ENCODE data around the gene SLC26A6. TPM values are rescaled to one million over a fixed set of nuclear protein-coding genes. Genes with fewer than 3 reads are reported as not detected.

SLC26A6 gene
- total RNA-seq, 1 experiment from 2014 or later = 44.9 TPM

DNA sequence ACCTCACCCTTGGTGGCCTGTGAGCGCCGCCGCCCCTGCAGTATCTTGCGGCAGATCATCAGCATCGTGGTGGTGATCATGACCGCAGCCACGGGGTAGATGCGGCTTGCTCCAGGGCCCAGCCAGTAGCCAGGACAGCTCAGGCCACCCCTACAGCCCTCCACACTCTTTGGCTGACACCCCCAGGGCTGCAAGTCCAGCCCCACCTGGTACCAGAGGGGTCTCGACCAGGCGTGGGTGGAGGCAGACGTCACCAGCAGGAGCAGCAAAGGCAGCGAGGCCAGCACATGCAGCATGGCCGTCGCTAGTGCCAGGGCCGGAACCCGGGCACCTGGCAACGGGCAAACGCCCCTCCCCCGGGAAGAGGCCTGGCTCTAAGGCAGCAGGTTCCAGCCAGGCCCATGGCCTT, 13.8 kb downstream of the SLC26A6 start, which contains the start of gene TMEM89:
Gene TMEM89 (minus strand): TSS at position 309 of the 409 bp plus-strand sequence. CDS start 13 bp downstream, at position 296.
- ATAC-seq = no peak
- H3K4me1 ChIP-seq (ENCODE audit: insufficient read depth, low read length) = no peaks in the 10 kb centered on the region

DNA sequence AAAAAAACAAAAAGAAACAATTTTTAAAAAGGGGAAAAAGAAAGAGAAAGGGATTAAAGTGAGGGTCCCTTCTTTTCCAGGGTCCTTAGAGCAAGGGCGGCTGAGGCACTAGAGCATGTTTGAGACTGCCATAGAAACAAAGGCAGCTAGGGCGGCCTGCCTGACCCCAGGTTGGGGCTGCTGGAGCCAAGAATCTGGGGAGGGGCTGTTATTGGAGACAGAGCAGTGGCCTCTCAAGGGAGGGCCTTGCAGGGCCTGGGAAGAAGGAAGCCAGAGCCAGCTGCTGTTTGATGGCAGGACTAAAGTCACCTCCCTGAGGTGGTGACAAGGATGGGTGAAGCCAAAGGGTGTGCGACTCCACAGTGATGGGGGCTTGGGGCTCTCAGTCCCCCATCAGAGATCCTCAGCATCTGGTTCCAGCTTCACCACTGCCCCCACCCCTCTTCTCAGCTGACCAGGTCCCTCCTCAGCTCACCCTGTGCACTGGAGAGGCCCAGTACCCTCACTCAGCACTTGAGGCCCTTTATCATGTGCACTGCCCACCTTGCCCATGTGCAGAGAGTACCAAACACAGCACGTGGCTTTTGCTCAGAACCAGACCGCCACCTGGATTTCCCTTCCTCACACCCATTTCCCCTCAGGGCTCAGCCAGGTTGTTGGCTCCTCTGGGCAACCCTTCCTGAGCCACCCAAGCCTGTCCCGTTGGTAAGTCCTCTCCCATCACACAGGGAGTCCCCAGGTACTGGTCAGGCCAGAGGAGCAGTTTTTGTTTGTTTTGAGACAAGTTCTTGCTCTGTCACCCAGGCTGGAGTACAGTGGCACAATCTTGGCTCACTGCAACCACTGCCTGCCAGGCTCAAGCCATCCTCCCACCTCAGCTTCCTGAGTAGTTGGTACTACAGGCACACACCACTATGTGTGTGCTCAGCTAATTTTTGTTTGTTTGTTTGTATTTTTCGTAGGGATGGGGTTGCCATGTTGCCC, 15.4 kb downstream of the SLC26A6 start:
- H2AFZ ChIP-seq (ENCODE audit: low read length) = no peak overlapping the region
- no peak overlapping the region for H3K27ac ChIP-seq (ENCODE audit: low read length)
- no peaks in the 10 kb centered on the region for H3K79me2 ChIP-seq (ENCODE audit: low read length)
- no peaks in the 10 kb centered on the region for H4K20me1 ChIP-seq (ENCODE audit: low read length)
- ChIA-PET POLR2A (ENCODE audit: unreplicated experiment) (no interaction called here), CTCF (no interaction called here)
- TF ChIP-seq CTCF (conservative IDR thresholded peaks at IDR 0.05; ENCODE audit: low read depth, low read length) (no peak), EZH2 (IDR thresholded peaks at IDR 0.05; ENCODE audit: low read length, unreplicated experiment) (no peak), EZH2phosphoT487 (IDR thresholded peaks at IDR 0.05; ENCODE audit: borderline replicate concordance, low read length) (no peak)
- peaks cover 5% of the 10 kb centered on the region; the same call in 1 of the 2 replicates for H3K36me3 ChIP-seq (ENCODE audit: low read depth, low read length)
- no peaks in the 10 kb centered on the region for H3K9me2 ChIP-seq (replicated peaks; ENCODE audit: low read length)
- intact Hi-C loops (cut with micrococcal nuclease) = no loop called here
- no peak overlapping the region for H3K9ac ChIP-seq (ENCODE audit: low read length)
- no peak overlapping the region for H3K4me3 ChIP-seq (ENCODE audit: low read length)
- H3K9me3 ChIP-seq (ENCODE audit: low read length) = peaks cover 8% of the 10 kb centered on the region
- BruUV-seq (replicated peaks) = no TSS peak
- ATAC-seq (no peak), DNase-seq (no peak)
- H3K27me3 ChIP-seq (ENCODE audit: low read length) = no peaks in the 10 kb centered on the region
- no peaks in the 10 kb centered on the region for H3K4me1 ChIP-seq (ENCODE audit: insufficient read depth, low read length)
- no peak overlapping the region for H3K4me2 ChIP-seq (ENCODE audit: low read length)
- H3F3A ChIP-seq (ENCODE audit: low read length, unreplicated experiment) = no peaks in the 10 kb centered on the region

More for the DNA sequence above, 13.8 kb downstream of the SLC26A6 start, which contains the start of gene TMEM89:
- ChIA-PET CTCF (no interaction called here), POLR2A (ENCODE audit: unreplicated experiment) (no interaction called here)
- TF ChIP-seq EZH2 (IDR thresholded peaks at IDR 0.05; ENCODE audit: low read length, unreplicated experiment) = no peak
- TF ChIP-seq CTCF (conservative IDR thresholded peaks at IDR 0.05; ENCODE audit: low read depth, low read length) = no peak
- no peak for TF ChIP-seq EZH2phosphoT487 (IDR thresholded peaks at IDR 0.05; ENCODE audit: borderline replicate concordance, low read length)
- H2AFZ ChIP-seq (ENCODE audit: low read length) = no peak within 1 kb of the TSS
- DNase-seq = no peak
- no TSS peak for BruUV-seq (replicated peaks)
- H3K27me3 ChIP-seq (ENCODE audit: low read length) = no peaks in the 10 kb centered on the region
- no peaks in the 10 kb centered on the region for H4K20me1 ChIP-seq (ENCODE audit: low read length)
- peaks cover 10% of the 10 kb centered on the region for H3K36me3 ChIP-seq (ENCODE audit: low read depth, low read length)
- H3K9ac ChIP-seq (ENCODE audit: low read length) = no peak within 1 kb of the TSS
- no peaks in the 10 kb centered on the region for H3F3A ChIP-seq (ENCODE audit: low read length, unreplicated experiment)
- H3K27ac ChIP-seq (ENCODE audit: low read length) = no peak within 1 kb of the TSS
- no peak within 1 kb of the TSS for H3K4me3 ChIP-seq (ENCODE audit: low read length)
- H3K9me3 ChIP-seq (ENCODE audit: low read length) = peaks cover 8% of the 10 kb centered on the region
- H3K79me2 ChIP-seq (ENCODE audit: low read length) = no peaks in the 10 kb centered on the region
- H3K4me2 ChIP-seq (ENCODE audit: low read length) = no peak within 1 kb of the TSS
- intact Hi-C loops (cut with micrococcal nuclease) = no loop called here
- H3K9me2 ChIP-seq (replicated peaks; ENCODE audit: low read length) = no peaks in the 10 kb centered on the region

GRCh38 chr3:48617559-48617958, 17.7 kb downstream of the SLC26A6 start:
- no peak for TF ChIP-seq EZH2 (IDR thresholded peaks at IDR 0.05; ENCODE audit: low read length, unreplicated experiment)
- TF ChIP-seq EZH2phosphoT487 (IDR thresholded peaks at IDR 0.05; ENCODE audit: borderline replicate concordance, low read length) = no peak
- TF ChIP-seq CTCF (conservative IDR thresholded peaks at IDR 0.05; ENCODE audit: low read depth, low read length) = no peak
- no peaks in the 10 kb centered on the region for H3F3A ChIP-seq (ENCODE audit: low read length, unreplicated experiment)
- peaks cover 8% of the 10 kb centered on the region for H3K9me3 ChIP-seq (ENCODE audit: low read length)
- no peaks in the 10 kb centered on the region for H3K9me2 ChIP-seq (replicated peaks; ENCODE audit: low read length)
- peaks cover 5% of the 10 kb centered on the region; the same call in 1 of the 2 replicates for H3K36me3 ChIP-seq (ENCODE audit: low read depth, low read length)
- H3K4me2 ChIP-seq (ENCODE audit: low read length) = no peak overlapping the region
- intact Hi-C loops (cut with micrococcal nuclease) = no loop called here
- H3K27me3 ChIP-seq (ENCODE audit: low read length) = no peaks in the 10 kb centered on the region
- no TSS peak for BruUV-seq (replicated peaks)
- H4K20me1 ChIP-seq (ENCODE audit: low read length) = no peaks in the 10 kb centered on the region
- ATAC-seq (no peak), DNase-seq (no peak)
- no peak overlapping the region for H2AFZ ChIP-seq (ENCODE audit: low read length)
- H3K4me3 ChIP-seq (ENCODE audit: low read length) = no peak overlapping the region
- ChIA-PET CTCF (no interaction called here), POLR2A (ENCODE audit: unreplicated experiment) (no interaction called here)
- peaks cover 8% of the 10 kb centered on the region; the same call in 1 of the 2 replicates for H3K4me1 ChIP-seq (ENCODE audit: insufficient read depth, low read length)
- no peak overlapping the region for H3K9ac ChIP-seq (ENCODE audit: low read length)
- H3K79me2 ChIP-seq (ENCODE audit: low read length) = no peaks in the 10 kb centered on the region
- no peak overlapping the region for H3K27ac ChIP-seq (ENCODE audit: low read length)
